Endodermal cell (in vitro differentiated cells): Measurements from ENCODE around the gene TKTL1. TPM values are rescaled to one million over a fixed set of nuclear protein-coding genes. Genes with fewer than 3 reads are reported as not detected.
"Not testable (repeated sequence)": the region's sequence is repeated elsewhere in the genome, so short reads cannot be mapped to it uniquely, and the experiment has no call there.

Experiments
- DNase-seq: peaks from one replicate; pipeline ENCODE4 v3.0.0-alpha.2; 2017
- H3K27ac ChIP-seq: 2 replicates; pipeline ENCODE4 v1.5.1; 2013; ENCODE audit warnings: mild to moderate bottlenecking, low read depth, low read length, moderate library complexity
- H3K27me3 ChIP-seq: 2 replicates; pipeline ENCODE4 v1.6.1; 2013; ENCODE audit warnings: mild to moderate bottlenecking, low read length, moderate library complexity; ENCODE audit not compliant: insufficient read depth, control insufficient read depth, poor library complexity, severe bottlenecking
- H3K36me3 ChIP-seq: 2 replicates; pipeline ENCODE4 v1.7.0; 2013; ENCODE audit warnings: mild to moderate bottlenecking, low read length, moderate library complexity; ENCODE audit not compliant: control insufficient read depth, insufficient read depth
- H3K4me1 ChIP-seq: one replicate; pipeline ENCODE4 v1.7.0; 2013; ENCODE audit warnings: low read length; ENCODE audit not compliant: control insufficient read depth, insufficient read depth
- H3K4me3 ChIP-seq: 2 replicates; pipeline ENCODE4 v1.5.1; 2013; ENCODE audit warnings: mild to moderate bottlenecking, low read length, moderate library complexity
- H3K9ac ChIP-seq: 2 replicates; pipeline ENCODE4 v1.6.1; 2013; ENCODE audit warnings: mild to moderate bottlenecking, low read length, moderate library complexity; ENCODE audit not compliant: poor library complexity, severe bottlenecking; ENCODE audit errors: extremely low read depth
- H3K9me3 ChIP-seq: 2 replicates; pipeline ENCODE4 v1.6.1; 2013; ENCODE audit warnings: mild to moderate bottlenecking, low read length, moderate library complexity; ENCODE audit not compliant: control insufficient read depth
- H3K27ac Mint-ChIP-seq: 2 replicates; pipeline ENCODE4 v1.8.0; 2020; ENCODE audit warnings: mixed read lengths
- H3K27me3 Mint-ChIP-seq: 2 replicates; pipeline ENCODE4 v1.8.0; 2021; ENCODE audit warnings: mild to moderate bottlenecking, mixed read lengths; ENCODE audit not compliant: insufficient read depth
- H3K36me3 Mint-ChIP-seq: 2 replicates; pipeline ENCODE4 v1.8.0; 2020; ENCODE audit warnings: low read depth, mixed read lengths
- H3K4me1 Mint-ChIP-seq: 2 replicates; pipeline ENCODE4 v1.8.0; 2020; ENCODE audit warnings: mixed read lengths
- H3K4me3 Mint-ChIP-seq: 2 replicates; pipeline ENCODE4 v1.8.0; 2020; ENCODE audit warnings: mild to moderate bottlenecking, moderate library complexity, mixed read lengths
- H3K9me3 Mint-ChIP-seq: 2 replicates; pipeline ENCODE4 v1.8.0; 2020; ENCODE audit warnings: mild to moderate bottlenecking, mixed read lengths
- CTCF ChIP-seq: fragments of 200-600 bp; sonication (generic); conservative IDR thresholded peaks from 2 replicates; pipeline ENCODE4 v1.5.0; 2021; ENCODE audit warnings: antibody characterized with exemption, mild to moderate bottlenecking
- WGBS, 2 experiments: methylation state at CpG; one replicate each; pipeline versions ENCODE4 v1.1.5 to v1.1.7; 2013; ENCODE audit warnings: missing lambda C conversion rate in 2 of 2, mixed read lengths in 1 of 2; ENCODE audit not compliant: insufficient coverage in 1 of 2, insufficient read length in 1 of 2; 5-methylcytosine and 5-hydroxymethylcytosine counted together
- total RNA-seq, 2 donors: library from RNA; stranded (reverse); fragmentation: NEBNext Ultra II Directional in 1 of 2; extraction: Animal tissue kit (Norgen Biotek cat#: 25700) in 1 of 2; gene quantifications; 2 replicates in 1 of 2; 3 replicates in 1 of 2; pipeline ENCODE4 v1.2.1, GENCODE V29; 2021

Gene TKTL1
- total RNA-seq, 2 donors from 2014 or later = not detected

- no CpG with 5 or more reads among the region's 20 CpGs for WGBS, 2 experiments
- H3K27me3 ChIP-seq, H3K4me3 Mint-ChIP-seq, H3K4me1 ChIP-seq, H3K9ac ChIP-seq, H3K36me3 Mint-ChIP-seq, H3K27me3 Mint-ChIP-seq, H3K4me3 ChIP-seq, H3K4me1 Mint-ChIP-seq, H3K9me3 ChIP-seq, H3K36me3 ChIP-seq, DNase-seq, H3K27ac ChIP-seq, H3K27ac Mint-ChIP-seq: not testable (repeated sequence)
- H3K9me3 Mint-ChIP-seq = peaks cover 11% of the 10 kb centered on the region
Observed at GRCh38 chrX:154343620-154344019, 48.0 kb downstream of the TKTL1 start.

GRCh38 chrX:154348114-154348531 lies 52.5 kb downstream of the TKTL1 start:
- Mint-ChIP-seq H3K27ac (no peak overlapping the region), H3K36me3 (peaks cover 20% of the 10 kb centered on the region), H3K4me1 (peaks cover 2% of the 10 kb centered on the region), H3K4me3 (no peak overlapping the region), H3K27me3 (no peaks in the 10 kb centered on the region), H3K9me3 (peaks cover 33% of the 10 kb centered on the region)
- TF ChIP-seq CTCF = no peak
- 91% methylated on average over 6 of the region's 7 CpGs; no CpG with 5 or more reads in 1 of the 2 experiments for WGBS, 2 experiments
- no peaks in the 10 kb centered on the region for H3K9me3 ChIP-seq
- no peak for DNase-seq
- H3K9ac ChIP-seq = no peak overlapping the region
- H3K4me1 ChIP-seq = no peaks in the 10 kb centered on the region
- H3K27ac ChIP-seq = no peak overlapping the region
- H3K36me3 ChIP-seq = peaks cover 36% of the 10 kb centered on the region
- no peaks in the 10 kb centered on the region for H3K27me3 ChIP-seq
- no peak overlapping the region for H3K4me3 ChIP-seq

- peaks cover 35% of the 10 kb centered on the region for H3K9me3 Mint-ChIP-seq
- no peak overlapping the region for H3K27ac Mint-ChIP-seq
- H3K4me3 Mint-ChIP-seq = no peak overlapping the region
- peaks cover 26% of the 10 kb centered on the region for H3K36me3 Mint-ChIP-seq
- Histone ChIP-seq H3K36me3 (peaks cover 43% of the 10 kb centered on the region), H3K9me3 (no peaks in the 10 kb centered on the region), H3K27ac (no peak overlapping the region), H3K4me3 (no peak overlapping the region), H3K9ac (no peak overlapping the region), H3K27me3 (no peaks in the 10 kb centered on the region), H3K4me1 (no peaks in the 10 kb centered on the region)
- no peak for TF ChIP-seq CTCF
- peaks cover 2% of the 10 kb centered on the region for H3K4me1 Mint-ChIP-seq
- no peaks in the 10 kb centered on the region for H3K27me3 Mint-ChIP-seq
- WGBS, 2 experiments = 97% methylated on average over 7 to 23 of the region's 24 CpGs
- no peak for DNase-seq
Observed at GRCh38 chrX:154348646-154349358, 53.2 kb downstream of the TKTL1 start.
